Activated T-helper 1 cell treated with Interleukin-2 at 50 U/mL for 16 hours (primary cell): ENCODE measurements around the gene CCL24.
"Not testable (repeated sequence)": the region's sequence is repeated elsewhere in the genome, so short reads cannot be mapped to it uniquely, and the experiment has no call there.

ENCODE experiments used
- DNase-seq: peaks from one replicate; pipeline ENCODE4 v3.0.0-alpha.2; 2020; ENCODE audit warnings: low read depth

CCL24 gene, protein sequence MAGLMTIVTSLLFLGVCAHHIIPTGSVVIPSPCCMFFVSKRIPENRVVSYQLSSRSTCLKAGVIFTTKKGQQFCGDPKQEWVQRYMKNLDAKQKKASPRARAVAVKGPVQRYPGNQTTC

DNA sequence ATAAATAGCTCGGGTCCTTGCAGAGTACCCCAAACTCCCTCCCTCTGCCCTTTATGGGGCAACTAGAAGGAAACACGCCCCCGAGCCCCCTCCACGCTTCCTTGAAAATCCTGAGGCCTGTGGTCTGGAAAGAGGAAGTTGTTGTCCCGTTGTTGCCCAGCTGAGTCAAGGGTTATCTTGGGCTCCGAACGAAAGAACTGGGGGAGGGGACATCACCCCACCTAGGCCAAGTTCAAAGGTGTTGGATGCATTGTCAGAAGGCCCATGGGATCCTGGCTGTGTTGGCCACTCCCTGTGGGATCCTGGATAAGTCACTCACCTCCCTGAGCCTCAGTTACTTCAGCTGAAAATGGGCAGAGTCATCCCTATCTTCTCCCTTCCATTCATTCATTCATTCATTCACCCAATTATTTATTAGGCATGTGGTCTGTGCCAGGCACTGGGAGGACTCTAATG, at the start of gene CCL24:
CCL24 (minus strand) TSS at position 26 of the 456 bp plus-strand sequence. CDS start 91 bp downstream, outside the sequence.
- DNase-seq: no peak

DNA sequence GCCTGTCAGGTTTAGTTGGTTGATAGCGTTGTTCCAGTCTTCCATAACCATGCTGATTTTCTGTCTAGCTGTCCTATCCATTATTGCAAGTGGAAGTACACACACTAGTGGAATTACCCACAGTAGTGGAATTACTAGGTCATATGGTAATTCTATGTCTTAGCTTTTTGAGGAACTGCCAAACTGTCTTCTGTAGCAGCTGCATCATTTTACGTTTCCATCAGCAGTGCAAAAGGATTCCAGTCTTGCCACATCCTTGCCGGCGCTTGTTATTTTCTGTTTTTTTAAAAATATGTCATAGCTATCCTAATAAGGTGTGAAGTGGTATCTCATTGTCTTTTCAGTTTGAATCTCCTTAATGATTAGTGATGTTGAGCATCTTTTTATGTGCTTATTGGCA, 48.0 kb upstream of the CCL24 start:
- no peak for DNase-seq

DNA sequence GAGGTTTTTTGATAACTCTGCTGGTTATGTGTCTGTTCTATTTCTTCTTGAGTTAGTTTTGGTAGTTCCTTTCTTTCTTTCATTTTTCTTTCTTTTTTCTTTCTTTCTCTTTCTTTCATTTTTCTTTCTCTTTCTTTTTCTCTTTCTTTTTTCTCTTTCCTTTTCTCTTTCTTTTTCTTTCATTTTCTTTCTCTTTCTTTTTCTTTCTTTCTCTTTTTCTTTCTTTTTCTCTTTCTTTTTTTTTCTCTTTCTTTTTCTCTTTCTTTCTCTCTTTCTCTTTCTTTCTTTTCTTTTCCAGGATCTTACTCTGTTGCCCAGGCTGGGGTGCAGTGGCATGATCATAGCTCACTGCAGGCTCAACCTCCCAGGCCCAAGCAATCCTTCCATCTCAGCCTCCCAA, 44.8 kb upstream of the CCL24 start:
- no peak for DNase-seq

DNA sequence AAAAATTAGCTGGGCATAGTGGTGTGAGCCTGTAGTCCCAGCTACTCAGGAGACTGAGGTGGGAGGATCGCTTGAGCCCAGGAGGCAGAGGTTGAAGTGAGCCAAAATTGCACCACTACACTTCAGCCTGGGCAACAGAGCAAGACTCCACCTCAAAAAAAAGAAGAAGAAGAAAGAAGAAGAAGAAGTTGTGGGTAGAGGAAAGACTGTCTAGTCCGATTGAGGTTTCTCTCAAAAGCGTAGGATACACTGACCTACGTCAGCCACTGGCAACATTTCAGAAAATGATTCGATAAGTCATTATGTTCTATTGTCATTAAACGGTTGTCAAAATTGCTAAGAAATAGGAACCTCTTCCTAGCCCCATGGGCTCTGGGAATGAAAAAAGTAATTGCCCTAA, 42.9 kb upstream of the CCL24 start:
- no peak for DNase-seq

DNA sequence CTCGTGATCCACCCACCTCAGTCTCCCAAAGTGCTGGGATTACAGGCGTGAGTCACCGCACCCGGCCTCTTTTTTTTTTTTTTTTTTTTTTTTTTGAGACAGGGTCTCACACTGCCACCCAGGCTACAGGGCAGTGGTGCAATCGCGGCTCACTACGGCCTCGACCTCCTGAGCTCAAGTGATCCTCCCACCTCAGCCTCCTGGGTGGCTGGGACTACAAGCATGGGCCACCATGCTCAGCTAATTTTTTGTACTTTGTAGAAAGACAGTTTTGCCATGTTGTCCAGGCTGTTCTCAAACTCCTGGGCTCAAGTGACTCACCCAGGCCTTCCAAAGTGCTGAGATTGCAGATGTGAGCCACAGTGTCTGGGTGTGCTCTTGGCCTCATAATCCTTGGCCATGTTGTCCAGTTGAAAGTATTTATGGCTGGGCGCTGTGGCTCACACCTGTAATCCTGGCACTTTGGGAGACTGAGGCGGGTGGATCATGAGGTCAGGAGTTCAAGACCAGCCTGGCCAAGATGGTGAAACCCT, 41.3 kb upstream of the CCL24 start:
- not testable (repeated sequence) for DNase-seq

DNA sequence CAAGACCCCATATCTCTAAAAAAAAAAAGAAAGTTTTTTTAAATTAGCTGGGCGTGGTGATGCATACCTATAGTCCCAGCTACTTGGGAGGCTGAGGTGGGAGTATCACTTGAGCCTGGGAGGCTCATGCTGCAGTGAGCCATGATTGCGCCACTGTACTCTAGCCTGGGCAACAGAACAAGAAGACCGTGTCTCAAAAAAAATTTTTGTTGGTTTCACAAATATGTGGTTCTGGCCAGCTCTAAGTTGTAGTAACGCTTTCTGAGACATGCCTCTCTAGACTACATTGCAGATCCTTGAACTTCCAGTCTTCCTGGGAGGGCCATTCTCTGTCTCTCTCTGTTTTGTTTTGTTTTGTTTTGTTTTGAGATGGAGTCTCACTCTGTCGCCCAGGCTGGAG, 40.6 kb upstream of the CCL24 start:
- DNase-seq: no peak

DNA sequence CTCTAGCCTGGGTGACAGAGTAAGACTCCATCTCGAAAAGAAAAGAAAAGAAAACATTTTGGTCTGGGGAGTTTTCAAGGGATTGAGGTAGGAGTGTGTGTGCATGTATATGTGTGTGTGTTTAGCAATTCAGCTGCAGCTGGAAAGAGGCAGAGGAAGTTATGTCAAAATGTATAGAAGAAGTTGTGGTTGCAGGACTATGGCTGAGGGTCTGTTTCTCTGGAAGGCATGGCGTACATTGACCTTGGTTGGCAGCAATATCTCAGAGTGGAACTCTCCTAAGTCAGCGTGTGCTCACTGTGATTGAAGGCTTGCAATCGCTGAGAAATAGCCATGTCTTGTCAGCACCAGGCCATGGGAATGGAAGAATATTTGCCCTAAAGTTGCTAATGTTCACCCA, 36.6 kb upstream of the CCL24 start:
- DNase-seq: no peak

DNA sequence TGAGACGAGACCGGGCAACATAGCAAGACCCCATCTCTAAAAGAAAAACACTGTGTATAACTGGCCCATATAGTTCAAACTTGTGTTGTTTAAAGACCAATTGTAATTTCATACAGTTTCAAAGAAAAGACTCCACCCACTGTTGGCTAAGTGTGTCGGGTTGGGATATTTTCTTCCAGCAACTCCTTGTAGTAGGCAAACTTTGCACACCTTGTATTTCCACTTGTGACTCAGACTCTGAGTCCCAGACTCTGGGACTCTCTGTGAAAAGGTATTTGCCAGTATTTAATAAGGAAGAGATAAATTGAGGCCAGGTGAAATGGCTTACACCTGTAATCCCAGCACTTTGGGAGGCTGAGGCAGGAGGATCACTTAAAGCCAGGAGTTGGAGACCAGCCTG, 36.0 kb upstream of the CCL24 start:
- no peak for DNase-seq

DNA sequence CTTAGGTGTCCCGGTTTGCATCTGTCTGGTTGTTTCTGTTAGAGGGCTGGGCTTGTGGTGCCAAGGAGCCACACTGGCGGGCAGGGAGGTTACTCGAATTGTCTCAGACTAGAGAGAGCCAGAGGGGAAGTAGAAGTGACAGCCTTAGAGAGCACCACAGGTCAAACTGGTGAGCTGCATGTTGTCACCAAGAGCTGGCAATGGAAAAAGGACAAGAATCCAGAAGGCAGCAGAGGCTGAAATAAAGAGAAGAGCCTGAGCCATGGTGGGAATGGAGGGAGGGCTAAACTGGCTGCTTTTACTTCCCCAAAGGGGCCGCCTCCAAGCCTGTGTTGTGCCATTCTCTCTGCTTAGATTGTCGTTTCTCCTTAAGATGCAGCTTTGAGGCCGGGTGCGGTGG, 34.1 kb upstream of the CCL24 start:
- DNase-seq: no peak

DNA sequence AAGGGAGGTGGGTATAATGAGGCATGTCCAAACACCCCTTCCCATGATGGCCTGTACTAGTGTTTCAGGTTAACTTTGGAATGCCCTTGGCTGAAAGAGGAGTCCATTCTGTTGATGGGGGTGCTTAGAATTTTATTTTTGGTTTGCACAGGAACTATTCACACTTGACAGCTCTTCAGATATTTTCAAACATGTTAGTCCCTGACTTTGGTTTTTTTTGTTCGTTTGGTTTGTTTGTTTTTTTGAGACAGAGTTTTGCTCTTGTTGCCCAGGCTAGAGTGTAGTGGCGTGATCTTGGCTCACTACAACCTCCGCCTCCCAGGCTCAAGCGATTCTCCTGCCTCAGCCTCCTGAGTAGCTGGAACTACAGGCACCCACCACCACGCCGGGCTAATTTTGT, 31.5 kb upstream of the CCL24 start:
- not testable (repeated sequence) for DNase-seq

DNA sequence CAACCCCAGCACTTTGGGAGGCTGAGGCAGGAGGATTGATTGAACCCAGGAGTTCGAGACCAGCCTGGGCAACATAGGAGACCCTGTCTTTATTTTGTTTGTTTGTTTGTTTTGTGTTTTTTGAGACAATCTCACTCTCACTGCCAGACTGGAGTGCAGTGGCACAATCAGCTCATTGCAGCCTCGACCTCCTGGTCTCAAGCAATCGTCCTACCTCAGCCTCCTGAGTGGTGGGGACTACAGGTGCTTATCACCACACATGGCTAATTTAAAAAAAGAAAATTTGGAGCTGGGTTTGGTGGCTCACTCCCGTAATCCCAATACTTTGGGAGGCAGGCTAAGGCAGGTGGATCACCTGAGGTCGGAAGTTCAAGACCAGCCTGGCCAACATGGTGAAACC, 30.6 kb upstream of the CCL24 start:
- DNase-seq: no peak

DNA sequence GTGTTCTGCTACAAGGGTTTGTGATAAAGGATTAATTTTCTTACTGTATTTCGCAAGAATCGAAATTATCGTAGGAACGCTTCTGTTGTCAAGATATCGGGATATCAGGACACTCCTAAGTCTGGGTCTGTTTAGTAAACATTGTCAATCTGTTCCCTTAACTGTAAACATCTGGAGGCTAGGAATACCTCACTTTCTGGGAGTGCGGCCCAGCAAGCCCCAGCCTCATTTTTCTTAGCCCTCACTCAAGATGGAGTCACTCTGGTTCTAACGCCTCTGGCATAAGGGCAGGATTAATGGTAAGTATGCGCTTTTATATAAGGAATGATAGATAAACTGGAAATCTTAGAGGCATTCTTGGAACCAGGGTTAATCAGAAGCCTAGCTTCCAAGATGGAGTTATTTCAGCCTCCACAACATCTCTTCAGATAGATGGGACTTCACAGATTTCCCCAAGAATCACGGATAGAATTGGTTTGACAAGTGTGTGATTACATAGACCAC, 30.1 kb upstream of the CCL24 start:
- no peak for DNase-seq

DNA sequence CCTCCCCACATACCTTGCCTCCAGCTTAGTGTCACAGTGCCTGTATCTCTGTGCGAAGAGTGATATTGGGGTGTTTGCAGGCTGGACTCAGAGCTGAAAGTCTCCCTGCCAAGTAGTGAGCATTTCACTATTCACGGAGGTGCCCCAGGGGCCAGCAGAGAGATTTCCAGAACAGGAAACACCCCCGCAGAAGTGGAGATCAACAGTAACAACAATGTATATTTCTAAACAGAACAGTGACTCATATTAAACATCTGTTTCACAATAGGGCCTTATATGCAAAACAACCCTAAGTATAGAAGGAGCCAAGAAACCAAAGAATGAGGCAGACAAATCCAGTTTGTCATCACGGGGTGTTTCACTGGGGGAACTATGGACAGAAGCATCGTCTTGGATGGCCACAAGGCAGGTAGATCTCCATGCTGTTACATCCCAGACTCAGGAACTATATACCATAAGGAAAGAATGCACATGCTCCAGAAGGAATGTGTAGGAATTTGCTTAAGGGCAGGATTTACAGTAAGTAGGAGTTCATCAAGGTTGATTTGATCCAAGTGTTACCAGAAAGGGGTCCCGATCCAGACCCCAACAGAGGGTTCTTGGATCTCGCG, 29.3 kb upstream of the CCL24 start:
- no peak for DNase-seq

DNA sequence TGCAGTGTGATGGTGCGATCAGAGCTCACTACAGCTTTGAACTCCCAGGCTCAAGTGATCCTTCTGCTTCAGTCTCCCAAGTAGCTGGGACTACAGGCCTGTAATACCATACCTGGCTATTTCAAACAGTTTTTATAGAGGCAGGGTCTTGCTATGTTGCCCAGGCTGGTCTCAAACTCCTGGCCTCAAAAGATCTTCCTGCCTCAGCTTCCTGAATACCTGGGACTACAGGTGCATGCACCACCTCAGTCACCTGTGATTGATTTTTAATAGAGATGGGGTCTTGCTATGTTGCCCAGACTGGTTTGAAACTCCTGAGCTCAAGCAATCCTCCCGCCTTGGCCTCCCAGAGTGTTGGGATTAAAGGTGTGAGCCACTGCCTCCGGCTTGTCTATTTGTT, 26.4 kb upstream of the CCL24 start:
- DNase-seq: no peak

DNA sequence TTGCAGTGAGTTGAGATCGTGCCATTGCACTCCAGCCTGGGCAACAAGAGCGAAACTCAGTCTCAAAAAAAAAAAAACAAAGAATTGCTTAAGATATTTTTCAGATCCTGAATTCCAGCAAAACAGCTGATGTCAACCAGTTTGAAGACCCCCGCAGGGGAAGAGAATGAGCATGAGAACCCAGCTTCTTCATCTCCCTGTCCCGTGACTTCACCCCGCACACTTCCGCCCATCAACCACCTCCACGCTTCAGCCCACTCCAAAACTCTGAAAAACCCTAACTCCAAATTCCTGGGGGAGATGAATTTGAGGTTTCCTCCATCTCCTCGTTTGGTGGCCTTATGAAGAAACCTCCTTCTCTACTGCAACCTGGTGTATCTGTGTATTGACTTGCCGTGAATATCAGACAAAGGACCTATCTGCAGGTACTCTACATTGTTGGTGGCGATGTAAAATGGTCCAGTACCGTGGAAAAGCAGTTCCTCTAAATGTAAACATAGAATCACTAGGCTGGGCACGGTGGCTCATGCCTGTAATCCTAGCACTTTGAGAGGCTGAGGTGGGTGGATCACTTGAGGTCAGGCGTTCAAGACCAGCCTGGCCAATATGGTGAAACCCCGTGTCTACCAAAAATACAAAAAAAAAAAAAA, 24.8 kb upstream of the CCL24 start:
- not testable (repeated sequence) for DNase-seq

DNA sequence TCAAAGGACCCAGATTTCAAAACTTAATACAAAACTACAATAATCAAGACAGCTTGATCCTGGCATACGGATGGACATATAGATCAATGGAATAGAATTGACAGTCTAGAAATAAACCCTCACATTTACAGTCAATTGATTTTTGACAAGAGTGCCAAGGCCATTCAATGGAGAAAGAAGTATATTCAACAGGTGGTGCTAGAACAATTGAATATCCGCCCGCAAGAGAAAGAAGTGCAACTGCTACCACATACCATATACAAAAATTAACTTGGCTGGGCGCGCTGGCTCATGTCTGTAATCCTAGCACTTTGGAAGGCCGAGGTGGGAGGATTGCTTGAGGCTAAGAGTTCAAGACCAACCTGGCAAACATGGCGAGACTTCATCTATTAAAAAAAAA, 23.2 kb upstream of the CCL24 start:
- no peak for DNase-seq

DNA sequence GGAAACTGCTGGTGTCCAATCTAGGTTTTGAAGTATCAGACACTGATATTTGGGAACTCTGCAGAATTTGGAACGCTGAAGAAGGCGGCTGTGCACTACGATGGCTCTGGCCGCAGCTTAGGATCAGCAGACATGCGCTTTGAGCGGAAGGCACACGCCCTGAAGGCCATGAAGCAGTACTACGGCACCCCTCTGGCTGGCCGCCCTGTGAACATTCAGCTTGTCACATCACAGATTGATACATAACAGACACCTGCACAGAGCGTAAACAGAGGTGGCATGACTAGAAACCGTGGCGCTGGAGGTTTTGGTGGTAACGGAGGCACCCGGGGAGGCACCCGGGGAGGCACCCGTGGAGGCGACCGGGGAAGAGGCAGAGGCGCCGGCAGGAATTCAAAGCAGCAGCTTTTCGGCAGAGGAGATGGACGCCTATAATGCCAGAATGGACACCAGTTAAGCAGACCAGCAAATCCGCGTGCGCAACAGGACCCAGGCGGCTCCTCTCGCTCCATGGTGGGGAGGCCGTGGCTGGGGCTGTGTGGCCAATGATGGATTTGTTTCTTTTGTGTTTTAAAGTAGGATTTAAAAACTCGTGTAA, 22.2 kb upstream of the CCL24 start:
- no peak for DNase-seq

DNA sequence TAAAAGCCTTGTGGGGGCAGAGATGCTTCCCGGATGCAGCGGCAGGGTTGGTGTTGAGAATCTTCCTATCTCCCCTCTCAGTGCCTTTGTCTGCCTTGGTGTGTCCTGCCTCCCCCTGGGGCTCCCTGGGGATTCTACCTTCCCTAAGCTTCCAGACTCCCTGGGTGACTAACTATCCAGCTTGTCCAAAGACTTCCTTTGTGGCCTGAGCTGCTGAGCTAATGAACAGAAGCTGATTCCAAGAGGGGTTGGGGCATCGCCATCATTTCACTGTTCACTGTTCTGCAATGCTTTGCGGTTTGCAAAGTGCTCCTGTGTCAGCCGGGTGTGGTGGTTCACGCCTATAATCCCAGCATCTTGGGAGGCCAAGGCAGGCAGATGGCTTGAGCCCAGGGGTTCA, 20.1 kb upstream of the CCL24 start:
- not testable (repeated sequence) for DNase-seq

DNA sequence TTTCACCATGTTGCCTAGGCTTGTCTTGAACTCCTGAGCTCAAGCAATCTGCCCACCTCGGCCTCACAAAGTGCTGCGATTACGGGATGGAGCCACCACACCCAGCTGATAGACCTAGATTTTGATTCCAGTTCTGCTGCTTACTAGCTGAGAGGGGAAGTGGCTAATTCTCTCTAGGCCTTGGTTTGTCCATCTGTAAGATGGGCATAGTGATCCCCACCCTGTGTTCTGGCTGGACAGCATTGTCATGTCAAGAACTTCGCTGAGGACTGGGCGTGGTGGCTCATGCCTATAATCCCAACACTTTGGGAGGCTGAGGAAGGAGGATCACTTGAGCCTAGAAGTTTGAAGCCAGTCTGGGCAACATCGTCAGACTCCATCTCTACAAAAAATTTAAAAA, 17.4 kb upstream of the CCL24 start:
- no peak for DNase-seq

DNA sequence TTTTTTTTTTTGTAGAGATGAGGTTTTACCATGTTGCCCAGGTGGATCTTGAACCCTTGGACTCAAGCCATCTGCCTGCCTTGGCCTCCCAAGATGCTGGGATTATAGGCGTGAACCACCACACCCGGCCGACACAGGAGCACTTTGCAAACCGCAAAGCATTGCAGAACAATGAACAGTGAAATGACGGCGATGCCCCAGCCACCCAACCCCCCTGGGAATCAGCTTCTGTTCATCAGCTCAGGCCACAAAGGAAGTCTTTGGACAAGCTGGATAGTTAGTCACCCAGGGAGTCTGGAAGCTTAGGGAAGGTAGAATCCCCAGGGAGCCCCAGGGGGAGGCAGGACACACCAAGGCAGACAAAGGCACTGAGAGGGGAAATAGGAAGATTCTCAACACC, 16.1 kb upstream of the CCL24 start:
- not testable (repeated sequence) for DNase-seq

DNA sequence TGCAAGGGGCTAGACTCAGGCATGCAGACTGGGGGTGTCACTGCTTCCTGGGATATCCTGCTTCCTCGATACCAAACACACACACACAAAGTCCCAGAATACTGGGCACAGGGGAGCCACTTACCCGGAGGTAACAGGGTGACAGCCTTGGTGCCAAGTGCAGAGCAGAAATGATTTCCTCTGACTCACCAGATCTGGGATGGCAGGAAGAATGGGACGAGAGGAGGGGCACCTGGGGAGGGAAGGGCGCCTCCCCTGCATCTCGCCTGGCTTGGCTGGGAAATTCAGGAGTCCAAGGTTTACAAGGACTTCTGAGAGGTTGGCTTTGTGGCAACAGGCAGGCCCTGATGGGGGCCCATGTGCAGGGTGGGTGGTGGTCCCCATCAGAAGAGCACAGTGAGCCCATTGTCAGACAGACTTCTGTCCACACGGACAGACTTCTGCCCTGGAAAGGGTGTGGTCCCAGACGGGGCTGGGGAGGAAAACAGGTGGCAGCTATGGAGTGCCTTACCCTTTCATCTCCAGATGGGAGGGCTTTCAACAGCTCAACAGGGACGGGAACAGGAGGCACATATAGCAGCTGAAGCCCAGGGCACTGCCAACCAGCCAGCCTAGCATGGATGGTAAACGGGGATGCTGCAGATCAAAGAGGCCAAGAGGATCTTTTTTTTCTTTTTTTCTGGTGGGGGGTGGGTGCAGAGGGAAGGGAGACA, 9.7 kb upstream of the CCL24 start:
- no peak for DNase-seq

DNA sequence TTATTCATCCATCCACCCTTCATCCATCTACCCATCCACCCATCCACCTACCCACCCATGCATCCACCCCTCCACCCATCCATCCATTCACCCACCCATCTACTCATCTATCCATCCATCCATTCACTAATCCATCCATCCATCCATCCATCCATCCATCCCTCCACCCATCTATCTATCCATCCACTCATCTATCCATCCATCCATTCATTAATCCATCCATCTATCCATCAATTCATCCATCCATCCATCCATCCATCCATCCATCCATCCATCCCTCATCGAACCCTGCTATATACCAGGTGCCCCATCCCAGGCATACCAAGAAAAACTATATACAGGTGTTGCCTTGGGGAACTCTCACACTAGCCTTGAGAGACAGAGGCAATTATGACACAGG, 7.1 kb upstream of the CCL24 start:
- no peak for DNase-seq
